ENCODE data around the gene EEF1G.

DNA sequence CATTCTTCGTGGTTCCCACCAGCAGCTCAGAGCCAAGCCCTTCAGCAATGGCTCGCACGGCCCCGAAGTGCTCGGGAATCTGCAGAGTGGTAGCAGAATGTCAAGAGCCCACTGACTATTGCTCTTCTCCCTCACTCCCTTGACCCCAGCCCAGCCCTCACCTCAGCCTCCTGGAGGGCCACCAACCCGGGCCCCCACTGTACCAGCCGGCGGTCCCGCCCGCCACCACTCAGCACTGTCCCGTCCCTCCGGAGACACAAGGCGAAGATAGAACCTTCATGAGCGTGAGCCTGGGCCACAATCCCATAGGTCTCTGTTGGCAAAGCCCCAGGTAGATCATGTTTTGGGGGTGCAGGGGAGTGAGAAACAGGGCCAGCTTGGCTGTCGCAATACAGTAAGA, 32.2 kb upstream of the EEF1G start:
- TF ChIP-seq GATA3 (IDR thresholded peaks at IDR 0.05; ENCODE audit: low read depth, low read length) (no peak), GATA2 (IDR thresholded peaks at IDR 0.05; ENCODE audit: low read depth, low read length) (no peak)

All from SH-SY5Y (cell line).